ENCODE results near the gene GABPB1.
"Not testable (repeated sequence)": the region's sequence is repeated elsewhere in the genome, so short reads cannot be mapped to it uniquely, and the experiment has no call there.

Gene GABPB1

DNA sequence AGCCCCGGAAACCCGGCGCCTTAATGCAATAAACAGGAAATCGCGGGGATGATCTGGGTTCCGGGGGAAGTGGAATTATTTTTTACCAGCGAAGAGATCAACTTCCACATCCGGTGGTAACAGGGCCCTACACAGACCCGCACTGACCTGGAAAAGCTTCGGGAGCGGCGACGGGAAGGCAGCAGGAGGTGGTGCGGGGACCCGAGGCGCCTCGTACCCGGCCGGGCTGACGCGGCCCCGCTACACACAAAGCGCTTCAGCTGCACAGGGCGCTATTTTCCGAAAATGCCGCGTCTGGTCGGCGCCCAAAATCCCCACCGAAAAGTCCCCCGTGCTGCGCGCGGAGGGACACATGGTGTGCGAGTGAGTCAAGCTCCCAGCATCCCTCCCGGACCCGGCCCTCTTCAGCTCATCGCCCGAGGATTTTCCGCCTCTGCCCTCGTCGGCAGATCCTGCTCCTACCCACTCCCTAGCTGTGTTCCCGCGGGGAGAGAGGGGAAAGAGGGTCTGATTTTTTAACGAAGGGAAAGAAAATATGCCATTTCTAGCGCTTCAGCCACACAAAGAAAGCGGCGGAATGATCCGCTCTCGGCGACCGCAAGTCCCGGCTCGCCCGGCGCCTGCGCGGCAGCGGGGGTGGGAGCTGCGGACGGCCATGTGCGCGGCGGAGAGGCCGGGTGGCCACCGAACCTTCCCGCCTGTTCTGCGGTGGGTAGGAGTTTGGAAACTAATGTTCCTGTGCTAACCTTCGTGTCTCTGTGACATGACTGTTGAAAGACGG, at the start of gene GABPB1:
Gene GABPB1, minus strand, starts transcription at position 361 of the 781 bp plus-strand sequence. CDS start 45,400 bp downstream, outside the sequence.
- H3K4me3 ChIP-seq (ENCODE audit: low read depth, low read length), result peak within 1 kb of the TSS; percentile 93

DNA sequence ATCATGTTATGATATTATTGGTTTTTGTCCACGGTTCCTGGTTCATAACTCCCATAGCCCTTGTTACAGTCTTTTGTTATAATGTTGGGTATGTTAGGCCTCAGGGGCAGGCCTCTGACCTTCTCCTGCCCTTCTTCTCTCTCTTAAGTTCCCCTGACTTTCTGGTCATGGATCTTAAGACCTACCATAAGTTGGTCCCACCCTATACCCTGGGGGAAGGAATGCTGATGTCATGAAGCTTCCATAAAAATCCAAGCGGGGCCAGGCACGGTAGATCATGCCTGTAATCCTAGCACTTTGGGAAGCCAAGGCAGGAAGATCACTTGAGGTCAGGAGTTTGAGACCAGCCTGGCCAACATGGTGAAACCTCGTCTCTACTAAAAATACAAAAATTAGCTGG, 36.6 kb upstream of the GABPB1 start:
- not testable (repeated sequence) for H3K4me3 ChIP-seq (ENCODE audit: low read depth, low read length)

DNA sequence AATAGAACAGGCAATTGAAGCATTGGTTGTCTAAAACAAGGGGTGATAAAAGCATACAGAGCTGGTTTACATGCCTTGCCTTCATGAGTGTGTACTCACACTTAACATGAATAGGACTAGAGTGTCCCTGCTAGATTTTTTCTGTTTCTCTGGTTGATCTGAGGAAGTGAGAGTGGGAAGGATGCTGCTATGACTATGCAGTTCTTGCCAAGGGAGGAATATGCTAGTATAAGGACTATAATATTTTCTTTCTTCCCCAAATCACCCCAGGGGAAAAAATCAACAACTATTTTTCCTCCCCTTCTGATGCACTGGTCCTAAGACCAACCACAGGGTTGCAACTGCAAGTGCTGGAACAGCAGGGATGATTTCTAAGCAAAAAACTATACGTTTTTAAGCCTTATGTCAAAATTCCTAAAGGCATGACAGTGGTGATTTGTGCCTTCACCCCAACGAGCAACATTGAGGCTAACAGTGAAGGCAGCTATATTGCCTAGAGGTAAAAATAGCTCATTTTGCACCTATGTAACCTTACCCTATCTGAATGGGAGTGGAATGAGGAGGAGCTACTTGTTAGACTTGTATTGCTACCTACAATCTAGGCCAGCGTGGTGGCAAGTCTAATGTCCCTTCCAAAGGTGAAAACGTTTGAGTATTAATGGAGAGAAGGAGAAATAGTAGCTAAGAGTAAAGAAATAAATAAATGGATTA, 35.7 kb upstream of the GABPB1 start:
- no peak overlapping the region for H3K4me3 ChIP-seq (ENCODE audit: low read depth, low read length)

DNA sequence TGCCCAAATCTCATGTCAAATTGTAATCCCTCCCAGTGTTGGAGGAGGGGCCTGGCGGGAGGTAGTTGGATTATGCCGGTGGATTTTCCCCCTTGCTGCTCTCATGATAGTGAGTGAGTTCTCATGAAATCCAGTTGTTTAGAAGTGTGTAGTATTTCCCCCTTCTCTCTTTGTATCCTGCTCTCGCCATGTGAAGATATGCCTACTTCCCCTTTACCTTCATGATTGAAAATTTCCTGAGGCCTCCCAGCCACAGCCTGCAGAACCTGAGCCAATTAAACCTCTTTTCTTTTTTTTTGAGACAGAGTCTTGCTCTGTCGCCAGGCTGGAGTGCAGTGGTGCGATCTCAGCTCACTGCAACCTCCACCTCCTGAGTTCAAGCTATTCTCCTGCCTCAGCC, 27.4 kb upstream of the GABPB1 start:
- H3K4me3 ChIP-seq (ENCODE audit: low read depth, low read length), result not testable (repeated sequence)

DNA sequence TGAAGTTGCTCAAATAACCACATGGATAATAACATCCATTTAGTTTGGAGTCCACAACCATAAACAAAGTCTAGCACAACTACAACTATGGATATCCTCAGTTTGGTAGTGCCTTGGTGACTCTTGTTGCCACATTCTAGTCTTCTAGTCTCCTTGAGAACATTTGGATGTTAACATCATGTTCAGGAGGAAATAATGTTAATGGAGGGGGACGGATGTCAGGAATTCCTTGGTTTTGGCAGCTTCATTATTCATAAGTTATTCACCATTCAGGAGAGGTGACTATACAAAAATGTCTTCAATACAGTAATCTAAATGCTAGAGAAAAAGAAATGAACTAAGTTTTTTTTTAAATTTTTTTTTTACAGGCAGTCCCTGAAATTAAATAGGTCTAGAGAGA, 26.4 kb upstream of the GABPB1 start:
- H3K4me3 ChIP-seq (ENCODE audit: low read depth, low read length), result no peak overlapping the region

DNA sequence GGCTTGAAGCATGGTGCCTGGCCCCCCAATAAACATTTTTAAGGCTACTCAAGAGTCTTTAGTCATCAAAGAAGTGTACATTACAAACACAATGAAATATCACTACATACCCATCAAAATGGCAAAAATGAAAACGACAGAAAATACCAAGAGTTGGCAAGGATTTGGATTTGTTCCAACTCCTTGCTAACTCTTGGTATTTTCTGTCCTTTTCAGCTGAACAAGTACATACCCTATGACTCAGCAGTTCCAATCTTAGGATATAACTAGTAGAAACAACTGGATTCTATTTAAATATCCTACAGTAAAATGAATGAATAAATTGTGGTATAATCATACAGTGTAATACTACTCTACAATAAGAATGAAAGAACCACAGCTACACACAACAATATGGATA, 25.1 kb upstream of the GABPB1 start:
- no peak overlapping the region for H3K4me3 ChIP-seq (ENCODE audit: low read depth, low read length)

DNA sequence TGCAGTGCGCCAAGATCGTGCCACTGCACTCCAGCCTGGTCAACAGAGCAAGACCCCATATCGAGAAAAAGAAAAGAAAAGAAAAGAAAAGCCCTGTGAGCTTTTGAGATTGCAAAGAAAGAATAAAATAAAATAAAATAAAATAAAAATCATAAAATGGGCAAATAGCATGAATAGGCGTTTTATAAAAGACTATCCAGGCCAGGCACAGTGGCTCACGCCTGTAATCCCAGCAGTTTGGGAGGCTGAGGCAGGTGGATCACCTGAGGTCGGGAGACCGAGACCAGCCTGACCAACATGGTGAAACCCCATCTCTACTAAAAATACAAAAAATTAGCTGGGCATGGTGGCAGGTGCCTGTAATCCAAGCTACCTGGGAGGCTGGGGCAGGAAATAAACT, 24.4 kb upstream of the GABPB1 start:
- not testable (repeated sequence) for H3K4me3 ChIP-seq (ENCODE audit: low read depth, low read length)

DNA sequence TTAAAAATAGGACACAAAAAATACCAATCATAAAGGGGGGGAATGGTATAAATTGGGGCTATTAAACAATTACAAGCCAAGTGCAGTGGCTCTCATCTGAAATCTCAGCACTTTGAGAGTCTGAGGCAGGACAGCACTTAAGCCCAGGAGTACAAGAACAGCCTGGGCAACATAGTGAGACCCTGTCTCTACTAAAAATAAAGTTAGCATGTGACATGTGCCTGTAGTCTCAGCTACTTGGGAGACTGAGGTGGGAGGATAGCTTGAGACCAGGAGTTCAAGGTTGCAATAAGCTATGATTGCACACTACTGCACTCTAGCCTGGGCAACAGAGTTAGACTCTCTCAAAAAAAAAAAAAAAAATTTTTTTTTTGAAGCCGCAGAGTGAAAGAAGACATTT, 23.8 kb upstream of the GABPB1 start:
- no peak overlapping the region for H3K4me3 ChIP-seq (ENCODE audit: low read depth, low read length)

DNA sequence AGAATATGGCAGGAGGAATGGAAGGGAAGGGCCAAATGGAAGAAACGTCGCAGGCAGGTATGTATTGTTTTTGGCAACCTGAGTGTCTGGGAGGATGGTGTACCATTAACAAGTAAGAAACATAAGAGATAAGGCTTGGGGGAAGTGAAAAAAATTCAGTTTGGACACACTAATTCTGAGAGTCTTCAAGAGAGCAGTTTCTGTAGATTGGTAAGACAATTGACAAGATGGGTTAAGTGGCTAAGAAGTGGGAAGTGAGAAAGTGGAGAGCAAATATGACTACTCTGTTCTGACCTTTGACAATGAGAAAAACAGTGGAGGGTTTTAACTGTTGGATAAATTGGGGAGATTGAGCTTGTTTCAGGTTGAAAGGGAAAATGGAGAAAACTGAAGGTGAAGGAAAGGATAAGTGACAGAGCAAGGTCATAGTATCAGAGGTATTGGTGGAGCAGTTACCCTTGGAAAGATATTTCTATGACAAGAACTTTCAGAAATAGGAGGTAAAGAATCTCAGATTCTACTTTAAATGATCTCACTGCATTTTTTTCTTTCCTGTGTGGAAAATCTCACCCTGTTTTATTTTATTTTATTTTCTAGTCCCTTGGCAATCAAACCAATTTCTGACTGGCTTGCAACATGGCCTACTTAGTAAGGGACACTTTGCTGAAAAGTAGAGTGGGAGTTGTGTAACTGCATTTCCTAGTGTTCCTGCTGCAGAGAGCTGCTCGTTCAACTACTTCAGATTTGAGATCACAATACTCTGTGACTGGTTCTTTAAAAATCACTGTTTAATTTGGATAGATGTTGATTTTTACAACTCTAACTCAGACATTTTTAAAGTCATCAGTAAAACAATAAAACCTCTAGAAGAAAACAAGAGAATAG, 23.1 kb upstream of the GABPB1 start:
- H3K4me3 ChIP-seq (ENCODE audit: low read depth, low read length), result no peak overlapping the region

DNA sequence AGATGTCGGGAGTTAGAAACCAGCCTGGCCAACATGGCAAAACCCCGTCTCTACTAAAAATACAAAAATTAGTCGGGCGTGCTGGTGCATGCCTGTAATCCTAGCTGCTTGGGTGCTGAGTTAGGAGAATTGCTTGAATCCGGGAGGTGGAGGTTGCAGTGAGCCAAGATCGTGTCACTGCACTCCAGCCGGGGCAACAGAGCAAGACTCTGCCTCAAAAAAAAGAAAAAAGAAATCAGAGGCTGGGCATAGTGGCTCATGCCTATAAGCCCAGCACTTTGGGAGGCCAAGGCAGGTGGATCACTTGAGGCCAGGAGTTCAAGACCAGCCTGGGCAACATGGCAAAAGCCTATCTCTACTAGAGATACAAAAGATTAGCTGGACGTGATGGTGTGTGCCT, 14.6 kb upstream of the GABPB1 start:
- not testable (repeated sequence) for H3K4me3 ChIP-seq (ENCODE audit: low read depth, low read length)

DNA sequence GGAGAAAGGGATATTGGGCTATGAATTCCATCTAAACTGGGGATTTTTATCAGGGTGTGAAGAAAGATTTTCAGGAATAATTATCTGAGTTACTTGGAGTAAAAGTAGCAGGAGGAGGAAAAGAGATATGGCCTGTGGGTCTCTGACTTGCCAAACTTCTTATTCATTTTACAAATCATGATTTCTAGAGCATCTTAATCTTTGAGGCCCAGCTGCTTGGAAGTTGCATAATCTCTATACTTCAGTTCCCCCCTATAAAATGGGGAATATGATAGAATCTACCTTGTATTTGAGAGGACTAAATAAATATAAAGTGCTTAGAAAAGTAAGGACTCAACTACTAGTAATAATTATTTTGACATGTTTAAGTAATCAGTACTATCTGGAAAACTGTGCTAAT, 11.0 kb upstream of the GABPB1 start:
- no peak overlapping the region for H3K4me3 ChIP-seq (ENCODE audit: low read depth, low read length)

DNA sequence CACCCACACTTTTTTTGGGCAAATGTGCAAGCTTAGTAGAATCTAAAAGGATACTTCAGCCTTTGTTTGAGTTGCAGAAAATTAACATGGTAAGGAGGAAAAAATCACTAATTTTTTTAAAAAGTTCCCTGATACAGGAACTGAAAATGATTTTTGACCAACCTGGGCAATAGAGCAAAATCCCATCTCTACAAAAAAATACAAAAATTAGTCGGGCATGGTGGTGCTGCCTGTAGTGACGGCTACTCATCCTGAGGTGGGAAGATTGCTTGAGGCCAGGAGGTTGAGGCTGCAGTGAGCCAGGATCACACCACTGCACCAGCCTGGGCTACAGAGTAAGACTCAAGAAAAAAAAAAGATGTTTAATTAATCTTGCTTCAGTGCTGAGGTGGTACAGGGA, 10.6 kb upstream of the GABPB1 start:
- no peak overlapping the region for H3K4me3 ChIP-seq (ENCODE audit: low read depth, low read length)

DNA sequence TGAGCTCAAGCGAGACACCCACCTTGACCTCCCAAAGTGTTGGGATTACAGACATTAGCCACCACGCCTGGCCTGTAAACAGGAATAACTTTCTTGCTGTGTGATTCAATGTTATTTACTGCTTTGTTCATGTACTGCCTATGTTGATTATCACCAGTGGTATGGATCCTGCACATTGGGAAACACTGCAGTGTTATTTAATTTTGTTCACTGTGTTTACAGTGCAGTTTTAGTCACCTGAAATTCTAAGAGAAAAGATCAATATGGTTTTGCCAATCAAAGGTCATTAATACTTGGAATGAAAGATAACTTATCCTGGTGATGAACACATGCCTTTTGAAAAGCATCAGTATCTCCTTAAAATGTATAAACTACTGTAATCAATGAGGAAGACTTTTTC, 8.6 kb upstream of the GABPB1 start:
- H3K4me3 ChIP-seq (ENCODE audit: low read depth, low read length), result no peak overlapping the region

DNA sequence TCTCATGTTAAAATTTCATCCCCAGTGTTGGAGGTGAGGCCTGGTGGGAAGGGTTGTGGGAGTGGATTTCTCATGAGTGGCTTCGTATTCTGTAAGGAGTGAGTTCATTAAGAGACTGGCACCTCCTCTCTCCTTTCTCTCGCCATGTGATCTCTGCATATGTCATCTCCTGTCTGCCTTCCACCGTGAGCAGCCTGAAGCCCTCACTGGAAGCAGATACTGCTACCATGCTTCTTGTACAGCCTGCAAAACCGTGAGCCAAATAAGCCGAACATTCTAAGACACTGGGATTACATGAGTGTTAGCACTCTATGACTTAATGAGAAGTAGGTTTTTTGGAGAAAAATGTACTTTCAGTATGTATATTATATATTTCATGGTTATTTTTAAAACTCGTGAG, 6.8 kb upstream of the GABPB1 start:
- no peak overlapping the region for H3K4me3 ChIP-seq (ENCODE audit: low read depth, low read length)

DNA sequence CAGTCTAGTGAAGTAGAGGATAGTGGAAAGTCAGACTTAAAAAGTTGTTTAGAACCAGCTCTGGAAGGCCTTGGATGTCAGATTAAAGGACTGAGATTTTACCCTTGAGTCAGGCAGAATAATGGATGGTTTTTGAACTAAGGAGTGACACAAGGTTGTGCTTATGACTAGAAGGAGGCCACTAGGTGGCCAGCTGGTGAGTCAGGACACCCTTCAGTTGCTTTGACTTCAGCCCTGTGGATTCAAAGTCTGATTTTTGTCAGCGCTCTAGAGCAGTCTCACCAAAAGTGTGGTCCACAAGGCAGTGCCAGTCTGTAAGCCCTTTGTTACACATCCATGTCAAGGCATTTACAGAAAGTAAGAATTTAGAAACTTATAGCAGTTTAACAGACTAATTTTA, 3.8 kb upstream of the GABPB1 start:
- H3K4me3 ChIP-seq (ENCODE audit: low read depth, low read length), result no peak overlapping the region

DNA sequence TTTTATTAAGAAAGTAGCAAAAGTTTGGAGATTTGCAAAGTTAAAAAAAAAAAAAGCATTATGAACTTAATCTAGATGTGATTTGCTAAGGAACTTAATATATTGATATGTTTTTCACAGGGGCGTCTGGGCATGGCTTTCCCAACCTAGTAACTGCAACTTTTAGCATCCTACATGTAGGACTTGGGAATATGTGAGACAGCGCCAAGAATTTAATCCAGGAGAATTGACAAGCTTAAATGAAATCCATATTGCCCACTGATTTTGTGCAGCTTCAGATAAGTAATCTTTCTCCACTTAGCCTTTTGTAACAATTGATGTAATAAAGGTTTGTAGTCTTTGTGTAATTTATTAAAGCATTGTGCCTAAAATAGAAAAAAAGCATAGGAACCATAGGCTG, 982 bp upstream of the GABPB1 start:
- H3K4me3 ChIP-seq (ENCODE audit: low read depth, low read length), result peak overlapping the region; percentile 93

DNA sequence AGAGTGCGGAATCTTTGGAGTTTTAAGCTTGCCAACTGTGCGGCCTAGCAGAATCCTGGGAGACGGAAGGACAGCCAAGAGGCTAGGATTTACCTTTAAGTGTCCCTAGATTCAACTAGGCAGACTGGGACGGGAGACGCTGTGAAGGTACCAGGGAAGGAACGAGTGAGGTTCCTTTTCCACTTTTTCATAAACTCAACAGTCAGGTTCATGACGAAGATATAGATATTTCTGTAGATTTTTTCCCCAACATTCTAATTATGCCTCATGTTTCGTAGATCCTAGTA, 564 bp upstream of the GABPB1 start:
- peak overlapping the region; percentile 93 for H3K4me3 ChIP-seq (ENCODE audit: low read depth, low read length)

DNA sequence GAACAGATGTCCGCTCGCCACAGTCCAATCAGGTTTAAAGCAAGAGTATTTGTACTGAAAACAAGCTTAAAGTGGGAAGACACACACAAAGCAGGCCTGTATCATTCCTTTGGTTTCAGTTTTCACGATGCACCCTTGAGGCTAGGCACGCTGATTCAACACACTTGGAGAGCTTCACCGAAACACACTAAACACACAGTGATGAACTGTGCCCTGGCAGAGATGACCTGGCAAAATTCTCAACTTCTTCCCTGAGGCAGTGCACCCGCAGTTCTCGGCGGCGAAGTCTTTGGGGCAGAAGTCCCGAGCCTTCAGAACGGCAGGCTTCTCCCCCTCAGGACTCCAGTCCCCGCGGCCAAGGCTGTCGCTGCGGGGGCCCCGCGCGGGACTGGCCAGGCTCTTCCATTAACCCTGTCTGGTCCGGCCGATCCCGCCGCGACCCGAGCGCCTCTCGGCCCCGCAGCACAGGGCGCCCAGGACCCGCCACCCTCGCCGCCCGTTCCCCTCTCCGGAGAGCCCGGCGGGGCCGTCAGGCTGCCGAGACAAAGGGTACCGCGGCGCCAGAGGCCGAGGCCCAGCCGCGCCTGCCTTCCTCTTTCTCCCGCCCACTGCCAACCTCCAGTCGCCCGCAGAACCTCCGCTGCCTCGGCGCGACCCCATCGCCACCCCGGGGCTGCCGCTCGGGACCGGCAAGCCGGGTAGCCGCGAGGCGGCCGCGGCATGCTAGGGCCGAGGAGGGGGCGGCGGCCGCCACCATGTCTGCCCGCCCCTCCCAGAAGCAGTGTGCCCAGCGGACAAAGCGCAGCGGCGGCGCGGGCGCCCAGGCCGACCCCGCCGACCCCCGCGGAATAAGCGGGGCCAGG, 792 bp downstream of the GABPB1 start:
- H3K4me3 ChIP-seq (ENCODE audit: low read depth, low read length), result peak overlapping the region; percentile 93

DNA sequence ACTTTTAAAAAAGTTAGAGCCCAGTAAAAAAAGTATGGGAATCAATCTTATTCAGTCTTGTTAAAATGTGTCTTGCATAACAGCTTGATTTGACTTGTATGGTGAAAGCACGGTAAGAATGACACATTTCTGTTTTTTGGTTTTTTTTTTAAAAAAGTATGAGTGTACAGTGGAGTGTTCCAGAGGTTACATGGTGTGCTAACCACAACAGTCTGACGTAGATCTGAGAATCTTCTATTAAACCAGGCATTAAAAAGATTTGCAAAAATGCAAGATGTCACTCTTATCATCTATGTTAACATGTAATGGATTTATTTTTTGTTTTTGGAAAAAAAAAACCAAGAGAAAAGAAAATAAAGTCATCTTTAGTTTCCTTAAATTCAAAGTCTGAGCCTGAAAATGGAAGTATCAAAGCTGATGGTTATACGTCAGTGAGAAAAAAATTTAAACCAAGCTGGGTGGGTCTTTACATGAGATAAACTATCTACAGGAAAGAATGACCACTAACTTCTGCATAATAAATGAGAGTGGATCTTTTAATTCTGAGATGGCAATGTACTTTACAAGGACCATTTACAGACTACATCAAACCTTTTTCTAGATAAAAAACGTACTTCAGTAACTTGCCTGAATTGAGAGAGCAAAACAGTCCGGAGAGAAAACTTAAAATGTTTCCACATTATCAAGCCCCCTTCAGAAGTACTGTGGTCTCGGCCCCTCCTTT, 1.6 kb downstream of the GABPB1 start:
- H3K4me3 ChIP-seq (ENCODE audit: low read depth, low read length), result peak overlapping the region; percentile 93

DNA sequence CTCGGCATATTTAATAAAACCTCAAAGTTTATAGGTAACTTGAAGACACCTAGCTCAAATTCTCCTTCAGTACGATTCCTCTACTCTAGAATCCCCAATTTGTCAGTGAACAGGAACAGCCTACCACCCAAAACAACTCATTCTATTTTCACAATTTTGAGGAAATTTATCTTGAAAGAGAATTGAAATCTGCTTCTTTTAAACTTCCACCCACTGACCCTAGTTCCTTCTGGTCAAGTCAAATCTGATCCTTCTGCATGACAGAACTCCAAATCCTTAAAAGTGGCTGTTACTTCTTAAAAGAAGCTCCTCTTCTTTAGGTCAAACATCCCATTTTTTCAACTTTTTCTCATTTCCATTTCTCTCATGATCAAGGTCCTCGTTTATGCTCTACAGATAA, 4.4 kb downstream of the GABPB1 start:
- no peak overlapping the region for H3K4me3 ChIP-seq (ENCODE audit: low read depth, low read length)
